Spleen (tissue), 11 donors: Measurements from ENCODE around the gene GGT6. TPM values are rescaled to one million over a fixed set of nuclear protein-coding genes. Genes with fewer than 3 reads are reported as not detected.
A peak's percentile ranks its signal among the peaks of the same experiment; 100 is the strongest.

Experiments used
- DNase-seq: peaks from one replicate; pipeline ENCODE4 v3.0.0-alpha.2; 2020
- H3K27ac ChIP-seq, 8 donors: fragments of 200-600 bp; sonication (generic) in 7 of 8; 1 replicate in 4 of 8; 2 replicates in 4 of 8; pipeline versions ENCODE4 v1.5.0 to v1.8.0; 2016 to 2021; ENCODE audit warnings: inconsistent platforms in 4 of 8, mild to moderate bottlenecking in 4 of 8, moderate library complexity in 1 of 8
- H3K27me3 ChIP-seq, 7 donors: fragments of 200-600 bp; sonication (generic) in 6 of 7; replicated peaks in 1 of 7; 1 replicate in 4 of 7; 2 replicates in 3 of 7; pipeline versions ENCODE4 v1.5.0 to v1.8.0; 2016 to 2021; ENCODE audit warnings: inconsistent platforms in 3 of 7, mild to moderate bottlenecking in 1 of 7
- H3K36me3 ChIP-seq, 6 donors: fragments of 200-600 bp; sonication (generic) in 5 of 6; 1 replicate in 4 of 6; 2 replicates in 2 of 6; pipeline versions ENCODE4 v1.5.0 to v1.8.0; 2016 to 2021; ENCODE audit warnings: inconsistent platforms in 2 of 6
- H3K4me1 ChIP-seq, 6 donors: fragments of 200-600 bp; sonication (generic) in 5 of 6; 1 replicate in 3 of 6; 2 replicates in 3 of 6; pipeline versions ENCODE4 v1.5.0 to v1.8.0; 2016 to 2021; ENCODE audit warnings: inconsistent platforms in 3 of 6
- H3K4me3 ChIP-seq, 8 donors: fragments of 200-600 bp; sonication (generic) in 7 of 8; 1 replicate in 4 of 8; 2 replicates in 4 of 8; pipeline versions ENCODE4 v1.5.0 to v1.8.0; 2016 to 2021; ENCODE audit warnings: inconsistent platforms in 4 of 8, mild to moderate bottlenecking in 4 of 8, moderate library complexity in 2 of 8
- H3K9me3 ChIP-seq, 8 donors: fragments of 200-600 bp; sonication (generic) in 7 of 8; 1 replicate in 4 of 8; 2 replicates in 4 of 8; pipeline versions ENCODE4 v1.5.0 to v1.8.0; 2016 to 2021; ENCODE audit warnings: inconsistent platforms in 4 of 8
- POLR2A ChIP-seq, 3 donors: fragments of 450-650 bp; IDR thresholded peaks; one replicate each; pipeline ENCODE4 v1.5.1; 2017; ENCODE audit warnings: antibody characterized with exemption in 3 of 3, mild to moderate bottlenecking in 1 of 3
- POLR2AphosphoS5 ChIP-seq, 3 donors: sonication (generic); formaldehyde crosslinking; IDR thresholded peaks; one replicate each; pipeline ENCODE4 v1.5.1; 2017; ENCODE audit warnings: antibody characterized with exemption in 3 of 3
- WGBS, 5 donors: extraction: QIAGEN DNeasy Blood & Tissue Kit in 3 of 5; methylation state at CpG; one replicate each; pipeline versions ENCODE4 v1.1.5 to v1.1.7; 2013 to 2018; 5-methylcytosine and 5-hydroxymethylcytosine counted together
- intact Hi-C: fragments of 100-400 bp; cut with DNase I; formaldehyde crosslinking; loops from one replicate; pipeline ENCODE4 v1.15.0; 2023; ENCODE audit warnings: low total_unique reads
- polyA plus RNA-seq, 3 donors: library from polyadenylated mRNA; stranded (reverse); fragments of 200-250 nt; gene quantifications; one replicate each; pipeline ENCODE4 v1.2.1, GENCODE V29; 2013
- total RNA-seq, 7 donors: library from RNA; depleted of rRNA in 3 of 7; stranded (reverse); fragments of >200 nt in 3 of 7; fragmentation: NEBNext Ultra II Directional in 4 of 7; extraction: Animal tissue kit (Norgen Biotek cat#: 25700) in 4 of 7; gene quantifications; one replicate each; pipeline versions ENCODE4 v1.1.0 to v1.2.1, GENCODE V29; 2016 to 2021
- TF ChIP-seq, protein P1 (sequence below), 11 experiments: fragments of 200-600 bp in 7 of 11; fragments of 450-650 bp in 4 of 11; sonication (generic) in 4 of 11; IDR thresholded peaks in 8 of 11; conservative IDR thresholded peaks in 3 of 11; 1 replicate in 7 of 11; 2 replicates in 4 of 11; pipeline versions ENCODE4 v1.4.0 to v1.8.0; 2016 to 2021; ENCODE audit warnings: antibody characterized with exemption in 11 of 11, inconsistent platforms in 4 of 11, mild to moderate bottlenecking in 1 of 11
- donor health status: healthy with polysubstance abuse.
- donor health status: DM: no; HTN: no; CAD: no; lungs with moderate emphysema.
- donor health status: DM: no; HTN: no; CAD: no.
- donor health status: Bipolar disorder and iron deficiency.
- donor health status: healthy.
- donor health status: DM: no; HTN: no; CAD: no.
- donor health status: DM: yes; HTN: yes; CAD: no.

The GGT6 gene
- total and polyA plus RNA-seq, 10 donors = 0.03 to 0.42 TPM; not detected in 8

- Histone ChIP-seq H3K27ac (peak overlapping the region in 7 of 8 donors; percentile 36 to 74 (median 58)), H3K9me3 (no peaks in the 10 kb centered on the region), H3K36me3 (peaks cover 0 to 100% (median 88%) of the 10 kb centered on the region in 6 donors), H3K4me3 (no peak overlapping the region), H3K4me1 (peaks cover 8 to 85% (median 53%) of the 10 kb centered on the region in 6 donors), H3K27me3 (no peaks in the 10 kb centered on the region)
- DNase-seq = no peak
- WGBS, 5 donors = 83 to 90% (median 88%) methylated on average over 11 to 14 of the region's 14 CpGs
- intact Hi-C loops = no loop called here
- TF ChIP-seq POLR2A (IDR thresholded peaks at IDR 0.05) (no peak), POLR2AphosphoS5 (IDR thresholded peaks at IDR 0.05) (peak in 2 of 3 donors; percentile 23 to 61)
Observed at GRCh38 chr17:4542003-4542725, 18.2 kb downstream of the GGT6 start.

- no peak for DNase-seq
- Histone ChIP-seq H3K4me1 (peaks cover 15 to 92% (median 60%) of the 10 kb centered on the region in 6 donors), H3K27me3 (no peaks in the 10 kb centered on the region), H3K9me3 (no peaks in the 10 kb centered on the region), H3K27ac (peak overlapping the region in 6 of 8 donors; percentile 42 to 74 (median 61)), H3K36me3 (peaks cover 0 to 94% (median 82%) of the 10 kb centered on the region in 6 donors), H3K4me3 (no peak overlapping the region)
- WGBS, 5 donors = 68 to 88% (median 77%) methylated on average over 18 to 29 of the region's 29 CpGs
- TF ChIP-seq, protein P1, sequence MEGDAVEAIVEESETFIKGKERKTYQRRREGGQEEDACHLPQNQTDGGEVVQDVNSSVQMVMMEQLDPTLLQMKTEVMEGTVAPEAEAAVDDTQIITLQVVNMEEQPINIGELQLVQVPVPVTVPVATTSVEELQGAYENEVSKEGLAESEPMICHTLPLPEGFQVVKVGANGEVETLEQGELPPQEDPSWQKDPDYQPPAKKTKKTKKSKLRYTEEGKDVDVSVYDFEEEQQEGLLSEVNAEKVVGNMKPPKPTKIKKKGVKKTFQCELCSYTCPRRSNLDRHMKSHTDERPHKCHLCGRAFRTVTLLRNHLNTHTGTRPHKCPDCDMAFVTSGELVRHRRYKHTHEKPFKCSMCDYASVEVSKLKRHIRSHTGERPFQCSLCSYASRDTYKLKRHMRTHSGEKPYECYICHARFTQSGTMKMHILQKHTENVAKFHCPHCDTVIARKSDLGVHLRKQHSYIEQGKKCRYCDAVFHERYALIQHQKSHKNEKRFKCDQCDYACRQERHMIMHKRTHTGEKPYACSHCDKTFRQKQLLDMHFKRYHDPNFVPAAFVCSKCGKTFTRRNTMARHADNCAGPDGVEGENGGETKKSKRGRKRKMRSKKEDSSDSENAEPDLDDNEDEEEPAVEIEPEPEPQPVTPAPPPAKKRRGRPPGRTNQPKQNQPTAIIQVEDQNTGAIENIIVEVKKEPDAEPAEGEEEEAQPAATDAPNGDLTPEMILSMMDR (IDR thresholded peaks at IDR 0.05 in 8 of 11, conservative IDR thresholded peaks at IDR 0.05 in 3 of 11) = no peak
- TF ChIP-seq POLR2AphosphoS5 (IDR thresholded peaks at IDR 0.05) (peak in 1 of 3 donors; percentile 40), POLR2A (IDR thresholded peaks at IDR 0.05) (no peak)
- intact Hi-C loops = no loop called here
Observed at GRCh38 chr17:4541328-4542002, 18.9 kb downstream of the GGT6 start.

GRCh38 chr17:4540687-4541327 is 19.6 kb downstream of the GGT6 start:
- peak overlapping the region in 6 of 8 donors; percentile 34 to 74 (median 61) for H3K27ac ChIP-seq
- WGBS, 5 donors = 48 to 71% (median 51%) methylated on average over 15 of the region's 15 CpGs
- TF ChIP-seq POLR2AphosphoS5 (IDR thresholded peaks at IDR 0.05) (peak; percentile 8 to 68 (median 48)), POLR2A (IDR thresholded peaks at IDR 0.05) (no peak)
- TF ChIP-seq, protein P1 (IDR thresholded peaks at IDR 0.05 in 8 of 11, conservative IDR thresholded peaks at IDR 0.05 in 3 of 11) = peak in 1 of 11 experiments; percentile 2
- intact Hi-C loops = no loop called here
- no peaks in the 10 kb centered on the region for H3K9me3 ChIP-seq
- H3K4me3 ChIP-seq = no peak overlapping the region
- DNase-seq = peak; percentile 75
- H3K27me3 ChIP-seq = no peaks in the 10 kb centered on the region
- peaks cover 0 to 88% (median 78%) of the 10 kb centered on the region in 6 donors for H3K36me3 ChIP-seq
- H3K4me1 ChIP-seq = peaks cover 18 to 97% (median 67%) of the 10 kb centered on the region in 6 donors

DNA sequence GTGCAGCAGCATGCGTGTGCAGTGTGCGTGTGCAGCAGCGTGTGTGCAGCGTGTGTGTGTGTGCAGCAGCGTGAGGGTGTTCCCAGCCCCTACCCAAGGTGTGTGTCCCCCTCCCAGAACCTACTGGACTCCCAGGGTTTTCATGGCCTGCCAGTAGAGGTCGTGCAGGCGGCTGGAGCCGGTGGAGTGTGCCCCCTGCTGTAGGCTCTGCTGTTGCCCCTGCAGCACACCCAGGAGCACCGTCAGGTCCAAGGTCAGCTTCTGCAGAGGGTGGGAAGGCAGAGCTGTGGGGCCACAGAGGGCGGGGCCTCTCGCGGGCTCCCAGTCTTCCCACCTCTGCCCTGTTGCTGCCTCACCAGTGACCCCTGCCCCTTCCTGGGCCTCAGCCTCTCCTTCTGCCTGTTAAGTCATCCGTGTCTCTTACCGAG is 20.1 kb downstream of the GGT6 start:
- H3K9me3 ChIP-seq = no peaks in the 10 kb centered on the region
- intact Hi-C loops = no loop called here
- 60 to 79% (median 64%) methylated on average over 6 to 14 of the region's 14 CpGs for WGBS, 5 donors
- peak; percentile 70 for DNase-seq
- peaks cover 18 to 100% (median 73%) of the 10 kb centered on the region in 6 donors for H3K4me1 ChIP-seq
- H3K36me3 ChIP-seq = peaks cover 0 to 82% (median 72%) of the 10 kb centered on the region in 6 donors
- peak overlapping the region in 6 of 8 donors; percentile 34 to 65 (median 57) for H3K27ac ChIP-seq
- no peaks in the 10 kb centered on the region for H3K27me3 ChIP-seq
- TF ChIP-seq, protein P1 (IDR thresholded peaks at IDR 0.05 in 8 of 11, conservative IDR thresholded peaks at IDR 0.05 in 3 of 11) = peak in 5 of 11 experiments; percentile 10 to 32 (median 21)
- peak in 1 of 3 donors; percentile 11 for TF ChIP-seq POLR2AphosphoS5 (IDR thresholded peaks at IDR 0.05)
- TF ChIP-seq POLR2A (IDR thresholded peaks at IDR 0.05) = no peak
- no peak overlapping the region for H3K4me3 ChIP-seq
